SK-N-MC (cell line): ENCODE measurements around the gene GNG8.

Experiments
- DNase-seq: peaks from one replicate; pipeline ENCODE4 v3.0.0-alpha.2; 2011; ENCODE audit warnings: low read depth, low spot score
- H3K27ac ChIP-seq: fragments of 200-600 bp; sonication (generic); 2 replicates; pipeline ENCODE4 v1.5.1; 2016; ENCODE audit warnings: mixed run types
- H3K36me3 ChIP-seq: fragments of 200-600 bp; sonication (generic); 2 replicates; pipeline ENCODE4 v1.6.1; 2017; ENCODE audit warnings: antibody characterized with exemption, low read length, mixed read lengths; ENCODE audit not compliant: insufficient read depth
- H3K4me3 ChIP-seq: fragments of 200-600 bp; sonication (generic); 2 replicates; pipeline ENCODE4 v1.5.1; 2016
- H3K9ac ChIP-seq: fragments of 200-600 bp; sonication (generic); 2 replicates; pipeline ENCODE4 v1.8.0; 2017; ENCODE audit warnings: mixed run types, mixed read lengths; ENCODE audit not compliant: insufficient read length
- H3K9me3 ChIP-seq: fragments of 200-600 bp; sonication (generic); 2 replicates; pipeline ENCODE4 v1.6.1; 2017; ENCODE audit warnings: low read depth, mild to moderate bottlenecking, antibody characterized with exemption, low read length, moderate library complexity, mixed read lengths
- EZH2 ChIP-seq: fragments of 200-600 bp; sonication (generic); IDR thresholded peaks from one replicate; pipeline ENCODE4 v1.6.1; 2017; ENCODE audit warnings: antibody characterized with exemption
- FOXP2 ChIP-seq: optimal IDR thresholded peaks from 2 replicates; pipeline ENCODE3; 2011; ENCODE audit warnings: mild to moderate bottlenecking, moderate library complexity; ENCODE audit not compliant: insufficient read depth; ENCODE audit errors: extremely low read length, control extremely low read depth
- POLR2AphosphoS5 ChIP-seq: IDR thresholded peaks from 2 replicates; pipeline ENCODE4 v1.6.1; 2012; ENCODE audit warnings: mild to moderate bottlenecking, low read depth, low read length, borderline replicate concordance

GNG8 gene

DNA sequence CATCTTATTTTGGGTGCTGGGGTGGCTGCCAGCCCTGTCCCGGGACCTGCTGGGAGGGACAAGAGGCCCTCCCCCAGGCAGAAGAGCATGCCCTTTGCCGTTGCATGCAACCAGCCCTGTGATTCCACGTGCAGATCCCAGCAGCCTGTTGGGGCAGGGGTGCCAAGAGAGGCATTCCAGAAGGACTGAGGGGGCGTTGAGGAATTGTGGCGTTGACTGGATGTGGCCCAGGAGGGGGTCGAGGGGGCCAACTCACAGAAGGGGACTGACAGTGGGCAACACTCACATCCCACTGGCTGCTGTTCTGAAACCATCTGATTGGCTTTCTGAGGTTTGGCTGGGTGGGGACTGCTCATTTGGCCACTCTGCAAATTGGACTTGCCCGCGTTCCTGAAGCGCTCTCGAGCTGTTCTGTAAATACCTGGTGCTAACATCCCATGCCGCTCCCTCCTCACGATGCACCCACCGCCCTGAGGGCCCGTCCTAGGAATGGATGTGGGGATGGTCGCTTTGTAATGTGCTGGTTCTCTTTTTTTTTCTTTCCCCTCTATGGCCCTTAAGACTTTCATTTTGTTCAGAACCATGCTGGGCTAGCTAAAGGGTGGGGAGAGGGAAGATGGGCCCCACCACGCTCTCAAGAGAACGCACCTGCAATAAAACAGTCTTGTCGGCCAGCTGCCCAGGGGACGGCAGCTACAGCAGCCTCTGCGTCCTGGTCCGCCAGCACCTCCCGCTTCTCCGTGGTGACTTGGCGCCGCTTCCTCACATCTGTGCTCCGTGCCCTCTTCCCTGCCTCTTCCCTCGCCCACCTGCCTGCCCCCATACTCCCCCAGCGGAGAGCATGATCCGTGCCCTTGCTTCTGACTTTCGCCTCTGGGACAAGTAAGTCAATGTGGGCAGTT is 26.2 kb downstream of the GNG8 start:
- DNase-seq, result no peak
- Histone ChIP-seq H3K9me3 (no peaks in the 10 kb centered on the region), H3K9ac (no peak overlapping the region), H3K36me3 (peaks cover 51% of the 10 kb centered on the region), H3K27ac (no peak overlapping the region), H3K4me3 (no peak overlapping the region)
- TF ChIP-seq FOXP2, result no peak

DNA sequence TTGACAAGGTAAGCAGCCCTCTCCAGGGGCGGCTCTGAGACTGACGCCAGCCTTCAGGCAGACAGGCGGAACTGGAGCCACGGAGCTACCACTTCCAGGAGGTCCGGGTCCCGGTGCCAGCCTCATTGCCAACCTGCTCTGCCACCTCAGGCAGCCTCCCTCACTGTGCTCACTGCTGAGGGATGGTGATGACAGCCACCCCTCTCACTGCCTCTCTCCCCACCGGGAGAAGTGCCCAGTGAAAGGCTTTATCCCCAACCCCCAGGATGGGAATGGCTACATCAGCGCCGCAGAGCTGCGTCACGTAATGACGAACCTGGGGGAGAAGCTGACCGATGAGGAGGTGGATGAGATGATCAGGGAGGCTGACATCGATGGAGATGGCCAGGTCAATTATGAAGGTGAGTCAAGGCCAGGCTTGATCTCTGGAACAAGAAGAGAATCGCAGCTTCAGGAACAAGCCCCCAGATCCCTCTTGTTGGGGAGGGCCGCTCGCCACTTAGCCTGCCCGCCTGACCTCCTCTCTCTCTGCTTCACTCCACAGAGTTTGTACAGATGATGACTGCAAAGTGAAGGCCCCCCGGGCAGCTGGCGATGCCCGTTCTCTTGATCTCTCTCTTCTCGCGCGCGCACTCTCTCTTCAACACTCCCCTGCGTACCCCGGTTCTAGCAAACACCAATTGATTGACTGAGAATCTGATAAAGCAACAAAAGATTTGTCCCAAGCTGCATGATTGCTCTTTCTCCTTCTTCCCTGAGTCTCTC is 27.2 kb downstream of the GNG8 start:
- H3K9me3 ChIP-seq, result no peaks in the 10 kb centered on the region
- H3K4me3 ChIP-seq, result no peak overlapping the region
- H3K27ac ChIP-seq, result no peak overlapping the region
- TF ChIP-seq EZH2, result no peak
- no peak for TF ChIP-seq POLR2AphosphoS5
- no peak for TF ChIP-seq FOXP2
- H3K9ac ChIP-seq, result no peak overlapping the region
- DNase-seq, result no peak
- peaks cover 51% of the 10 kb centered on the region for H3K36me3 ChIP-seq

DNA sequence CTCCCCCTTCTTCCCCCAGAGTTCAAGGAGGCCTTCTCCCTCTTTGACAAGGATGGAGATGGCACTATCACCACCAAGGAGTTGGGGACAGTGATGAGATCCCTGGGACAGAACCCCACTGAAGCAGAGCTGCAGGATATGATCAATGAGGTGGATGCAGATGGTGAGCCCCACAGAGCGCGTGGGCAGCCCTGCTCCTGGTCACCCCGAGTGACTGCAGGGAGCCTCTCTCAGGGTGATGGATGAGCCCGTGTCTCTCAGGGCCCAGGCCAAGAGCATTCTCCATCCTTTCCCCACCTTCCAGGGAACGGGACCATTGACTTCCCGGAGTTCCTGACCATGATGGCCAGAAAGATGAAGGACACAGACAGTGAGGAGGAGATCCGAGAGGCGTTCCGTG is 27.8 kb downstream of the GNG8 start:
- no peak overlapping the region for H3K27ac ChIP-seq
- no peaks in the 10 kb centered on the region for H3K9me3 ChIP-seq
- H3K9ac ChIP-seq, result no peak overlapping the region
- no peak for DNase-seq
- no peak for TF ChIP-seq EZH2
- TF ChIP-seq POLR2AphosphoS5, result no peak
- no peak overlapping the region for H3K4me3 ChIP-seq
- peaks cover 51% of the 10 kb centered on the region for H3K36me3 ChIP-seq

DNA sequence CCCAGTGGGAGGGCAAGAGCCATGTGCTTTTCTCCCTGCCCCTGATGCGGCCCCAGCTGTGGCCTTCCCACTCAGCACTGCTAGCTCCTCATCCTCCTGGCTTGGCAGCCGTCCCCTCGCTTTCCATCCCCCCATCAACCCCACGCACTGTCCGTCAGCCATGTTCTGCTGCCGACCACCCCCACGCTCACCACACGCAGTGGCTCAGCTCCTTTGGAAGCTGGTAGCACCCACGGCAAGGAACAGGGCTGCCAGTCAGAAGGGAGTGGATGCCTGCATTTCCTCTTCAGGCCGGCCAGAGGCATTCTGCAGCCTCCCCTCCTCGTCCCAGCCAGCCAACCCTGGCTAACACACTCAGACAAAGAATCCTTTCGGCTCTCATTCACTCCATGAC is 28.6 kb downstream of the GNG8 start:
- no peak overlapping the region for H3K9ac ChIP-seq
- no peak overlapping the region for H3K4me3 ChIP-seq
- H3K27ac ChIP-seq, result no peak overlapping the region
- peaks cover 51% of the 10 kb centered on the region for H3K36me3 ChIP-seq
- DNase-seq, result no peak
- TF ChIP-seq EZH2, result no peak
- TF ChIP-seq POLR2AphosphoS5, result no peak
- TF ChIP-seq FOXP2, result no peak
- no peaks in the 10 kb centered on the region for H3K9me3 ChIP-seq

DNA sequence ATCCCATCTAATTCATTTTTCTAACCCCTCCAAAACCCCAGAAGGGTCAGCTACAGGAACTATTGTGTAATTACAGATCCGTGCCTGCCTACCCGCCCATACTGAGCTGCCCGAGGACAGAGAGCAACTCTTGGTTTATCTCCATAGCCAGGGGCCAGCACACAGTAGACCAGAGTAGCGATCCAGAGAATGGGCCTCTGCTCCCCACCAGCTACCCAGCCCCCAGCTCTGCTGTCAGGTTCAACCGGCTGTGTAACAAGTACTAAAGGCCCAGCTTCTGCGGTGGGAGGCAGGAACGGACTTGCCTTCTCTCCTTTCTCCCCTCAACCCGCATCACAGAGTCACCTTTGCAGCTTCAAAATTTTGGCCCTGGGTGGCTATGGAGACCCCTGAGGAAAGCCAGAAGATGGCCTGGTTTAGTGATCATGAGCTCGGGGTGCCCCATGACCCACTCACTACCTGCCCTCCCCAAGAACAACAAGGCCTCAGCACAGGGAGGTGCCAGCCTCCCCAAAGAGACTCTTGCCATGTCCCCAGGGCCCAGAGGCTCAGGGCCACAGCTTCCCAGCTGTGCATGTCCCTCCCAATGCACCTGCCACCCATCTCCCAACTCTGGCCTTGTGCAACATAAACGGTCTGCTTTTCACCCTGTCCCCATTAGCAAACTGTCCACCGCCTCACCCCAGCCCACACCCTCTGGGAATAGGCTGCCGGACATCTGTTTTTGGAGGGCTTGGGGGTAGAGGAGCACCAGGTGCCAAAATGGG is 29.1 kb downstream of the GNG8 start:
- Histone ChIP-seq H3K27ac (no peak overlapping the region), H3K36me3 (peaks cover 51% of the 10 kb centered on the region), H3K9me3 (no peaks in the 10 kb centered on the region), H3K4me3 (no peak overlapping the region), H3K9ac (no peak overlapping the region)
- TF ChIP-seq POLR2AphosphoS5 (no peak), EZH2 (no peak)
- no peak for DNase-seq

DNA sequence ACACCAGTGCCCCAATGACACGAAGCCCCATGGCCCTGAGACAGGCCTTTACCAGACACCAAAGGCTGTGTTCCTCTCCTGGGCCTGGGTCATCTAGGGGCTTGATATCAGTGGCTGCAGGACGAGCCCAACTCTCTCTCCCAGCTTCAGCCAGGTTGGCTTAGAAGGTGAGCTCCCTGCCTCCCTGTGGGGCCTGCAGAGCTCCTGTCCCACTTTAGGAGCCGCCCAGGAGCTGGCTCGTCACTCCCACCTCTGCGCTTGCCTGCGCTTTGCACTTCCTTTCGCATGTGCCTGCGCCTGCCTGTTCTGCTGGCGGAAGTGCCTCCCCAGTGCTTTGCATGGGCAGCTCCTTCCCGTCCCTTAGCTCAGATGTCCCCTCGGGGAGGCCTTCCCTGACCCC is 30.0 kb downstream of the GNG8 start:
- H3K9me3 ChIP-seq, result no peaks in the 10 kb centered on the region
- H3K9ac ChIP-seq, result no peak overlapping the region
- no peak overlapping the region for H3K27ac ChIP-seq
- H3K4me3 ChIP-seq, result no peak overlapping the region
- DNase-seq, result no peak
- H3K36me3 ChIP-seq, result peaks cover 51% of the 10 kb centered on the region
- TF ChIP-seq EZH2 (no peak), POLR2AphosphoS5 (no peak), FOXP2 (no peak)

DNA sequence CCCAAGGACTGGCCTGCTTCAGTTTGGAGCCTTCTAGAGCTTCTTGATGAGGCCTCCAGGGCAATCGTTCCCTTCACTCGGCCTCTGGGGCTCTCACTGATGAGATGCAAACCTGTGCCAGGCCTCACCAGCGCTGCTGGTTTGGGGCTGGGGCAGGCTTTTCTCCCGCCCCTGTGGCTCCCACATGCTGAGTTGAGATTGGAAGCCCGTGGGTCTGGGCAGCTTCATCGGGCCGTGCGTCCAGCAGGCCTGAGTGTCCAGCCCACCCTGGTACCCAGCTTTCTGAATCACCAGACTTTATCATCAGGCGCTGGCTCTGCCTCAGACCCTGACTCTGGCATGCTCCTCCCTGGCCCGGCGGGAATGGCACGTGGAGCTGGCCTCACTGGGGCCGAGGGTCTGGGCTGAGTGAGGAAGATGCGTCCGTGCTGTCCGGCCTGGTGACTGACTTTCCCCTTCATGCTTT is 30.6 kb downstream of the GNG8 start:
- Histone ChIP-seq H3K9me3 (no peaks in the 10 kb centered on the region), H3K4me3 (no peak overlapping the region), H3K36me3 (peaks cover 51% of the 10 kb centered on the region), H3K27ac (no peak overlapping the region), H3K9ac (no peak overlapping the region)
- TF ChIP-seq FOXP2, result no peak
- no peak for TF ChIP-seq EZH2
- TF ChIP-seq POLR2AphosphoS5, result no peak
- DNase-seq, result no peak

DNA sequence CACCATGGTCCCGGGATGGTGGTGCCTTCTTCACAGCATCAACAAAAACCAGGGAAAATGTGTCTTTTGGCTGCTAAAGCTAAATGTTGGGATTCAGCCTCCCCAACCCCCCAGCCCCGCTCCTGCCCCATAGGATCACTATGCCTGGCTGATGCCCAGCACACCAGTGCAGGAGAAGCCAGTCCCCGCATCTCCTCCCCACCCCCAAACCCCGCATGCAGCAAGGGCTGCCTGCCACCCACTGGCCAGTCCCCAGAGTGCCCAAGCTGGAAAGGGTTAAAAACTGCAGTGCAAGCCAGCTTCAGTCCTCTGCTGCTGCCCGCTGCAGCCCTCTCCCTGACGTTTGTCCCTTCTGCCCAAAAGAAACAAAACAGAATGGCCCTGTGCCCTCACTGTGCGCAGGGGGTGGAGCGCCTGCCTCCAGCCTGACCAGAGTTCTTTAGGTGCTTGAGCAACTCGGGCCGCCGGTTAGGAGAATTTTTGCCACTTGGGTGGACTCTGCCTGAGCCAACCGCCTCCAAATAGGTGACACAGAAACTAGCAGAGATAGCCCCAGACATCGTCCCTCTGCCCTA is 31.1 kb downstream of the GNG8 start:
- Histone ChIP-seq H3K4me3 (no peak overlapping the region), H3K9me3 (no peaks in the 10 kb centered on the region), H3K9ac (no peak overlapping the region), H3K27ac (no peak overlapping the region), H3K36me3 (peaks cover 49% of the 10 kb centered on the region)
- TF ChIP-seq EZH2 (no peak), POLR2AphosphoS5 (no peak), FOXP2 (no peak)
- DNase-seq, result no peak
